Measurements from ENCODE around the gene TTC6. TPM values are rescaled to one million over a fixed set of nuclear protein-coding genes. Genes with fewer than 3 reads are reported as not detected.

TTC6 gene
- total RNA-seq, 2 experiments from 2014 or later, result not detected

DNA sequence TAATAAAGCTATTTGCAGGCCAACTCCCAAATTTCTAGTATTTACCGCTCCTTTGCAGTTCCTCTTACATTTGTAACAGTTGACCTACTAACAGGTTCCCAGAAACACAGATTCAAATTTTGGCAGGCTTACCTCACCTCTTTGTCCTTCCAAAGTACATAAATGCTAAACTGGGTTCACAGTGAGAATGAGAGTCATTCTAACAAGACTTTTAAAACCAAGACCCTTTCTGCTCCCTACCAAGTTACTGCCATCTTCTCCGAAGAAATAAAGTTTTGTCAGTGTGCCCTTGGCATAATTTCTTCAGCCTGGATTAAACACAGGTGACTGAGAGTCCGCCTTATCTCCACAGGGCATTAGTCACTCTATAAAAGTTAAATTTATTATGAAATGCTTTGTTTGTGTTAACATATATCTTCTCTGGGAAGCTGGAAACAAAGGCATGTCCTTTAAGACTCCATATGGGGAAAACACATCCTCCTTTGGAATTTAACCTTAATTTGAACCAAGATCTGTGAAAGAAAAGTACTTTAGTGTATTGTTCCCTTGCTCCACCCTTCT lies 28.5 kb upstream of the TTC6 start:
- CTCF ChIA-PET, result no interaction called here
- Mint-ChIP-seq H3K36me3 (ENCODE audit: low read depth) (no peaks in the 10 kb centered on the region), H3K9me3 (no peaks in the 10 kb centered on the region), H3K27me3 (ENCODE audit: low read depth) (peaks cover 6% of the 10 kb centered on the region), H3K4me1 (ENCODE audit: low read depth) (no peaks in the 10 kb centered on the region), H3K27ac (no peak overlapping the region), H3K4me3 (no peak overlapping the region)
- DNase-seq, result no peak
- intact Hi-C loops (cut with micrococcal nuclease), result no loop called here

DNA sequence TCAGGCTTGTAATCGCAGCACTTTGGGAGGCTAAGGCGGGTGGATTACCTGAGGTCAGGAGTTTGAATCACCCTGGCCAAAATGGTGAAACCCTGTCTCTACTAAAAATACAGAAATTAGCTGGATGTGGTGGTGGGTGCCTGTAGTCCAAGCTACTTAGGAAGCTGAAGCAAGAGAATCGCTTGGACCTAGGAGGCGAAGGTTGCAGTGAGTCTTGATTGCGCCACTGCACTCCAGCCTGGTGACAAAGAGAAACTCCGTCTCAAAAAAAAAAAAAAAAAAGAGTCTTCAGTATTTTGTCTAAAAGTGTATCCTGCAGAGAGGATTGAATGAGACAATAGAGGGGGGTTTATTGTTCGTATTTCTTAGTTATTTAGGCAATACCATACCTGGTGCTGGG lies 25.7 kb upstream of the TTC6 start:
- Mint-ChIP-seq H3K27me3 (ENCODE audit: low read depth) (peaks cover 8% of the 10 kb centered on the region), H3K27ac (no peak overlapping the region), H3K36me3 (ENCODE audit: low read depth) (no peaks in the 10 kb centered on the region), H3K4me1 (ENCODE audit: low read depth) (no peaks in the 10 kb centered on the region), H3K9me3 (no peaks in the 10 kb centered on the region), H3K4me3 (no peak overlapping the region)
- intact Hi-C loops (cut with micrococcal nuclease), result no loop called here
- CTCF ChIA-PET, result no interaction called here
- DNase-seq, result no peak

DNA sequence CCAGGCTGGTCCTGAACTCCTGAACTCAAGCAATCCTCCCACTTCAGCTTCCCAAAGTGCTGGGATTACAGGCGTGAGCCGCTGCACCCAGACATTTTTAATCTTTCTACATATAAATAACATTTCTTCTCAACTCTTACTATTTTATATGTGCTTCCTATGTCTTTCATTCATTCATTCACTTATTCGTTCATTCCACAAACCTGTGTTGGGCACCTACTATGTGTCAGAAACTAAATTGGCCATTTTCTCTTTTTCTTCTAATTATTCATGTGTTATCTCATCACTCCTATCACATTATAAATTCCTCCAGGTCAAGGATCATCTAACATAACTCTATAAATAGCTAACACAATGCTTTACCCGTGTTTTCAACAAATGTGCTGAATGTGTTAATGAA lies 24.0 kb upstream of the TTC6 start:
- Mint-ChIP-seq H3K9me3 (no peaks in the 10 kb centered on the region), H3K27me3 (ENCODE audit: low read depth) (peaks cover 9% of the 10 kb centered on the region), H3K4me1 (ENCODE audit: low read depth) (no peaks in the 10 kb centered on the region), H3K4me3 (no peak overlapping the region), H3K27ac (peak overlapping the region; percentile 37), H3K36me3 (ENCODE audit: low read depth) (no peaks in the 10 kb centered on the region)
- CTCF ChIA-PET, result no interaction called here
- intact Hi-C loops (cut with micrococcal nuclease), result no loop called here
- DNase-seq, result no peak

DNA sequence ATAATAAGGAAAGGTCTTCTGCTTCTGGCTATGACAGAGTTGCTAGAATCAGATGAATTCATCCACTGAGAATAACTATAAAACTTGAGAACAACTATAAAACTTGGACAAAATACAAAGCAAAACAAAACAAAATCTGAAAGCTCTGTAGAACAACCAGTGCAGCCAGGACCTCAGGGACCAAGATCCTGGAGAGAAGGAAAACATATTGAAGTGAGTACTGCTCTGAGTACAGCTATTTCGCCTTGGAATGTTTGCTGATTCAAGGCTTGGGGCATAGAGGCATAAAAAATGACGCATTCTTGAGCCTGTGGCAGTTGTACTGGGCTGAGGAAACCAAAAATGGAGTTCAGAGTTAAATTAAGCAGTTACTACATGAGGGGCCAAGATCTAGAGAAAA lies 22.1 kb upstream of the TTC6 start:
- CTCF ChIA-PET, result no interaction called here
- no peaks in the 10 kb centered on the region for H3K4me1 Mint-ChIP-seq (ENCODE audit: low read depth)
- intact Hi-C loops (cut with micrococcal nuclease), result no loop called here
- no peaks in the 10 kb centered on the region for H3K9me3 Mint-ChIP-seq
- peaks cover 10% of the 10 kb centered on the region for H3K27me3 Mint-ChIP-seq (ENCODE audit: low read depth)
- no peaks in the 10 kb centered on the region for H3K36me3 Mint-ChIP-seq (ENCODE audit: low read depth)
- no peak for DNase-seq
- H3K27ac Mint-ChIP-seq, result no peak overlapping the region
- H3K4me3 Mint-ChIP-seq, result no peak overlapping the region

DNA sequence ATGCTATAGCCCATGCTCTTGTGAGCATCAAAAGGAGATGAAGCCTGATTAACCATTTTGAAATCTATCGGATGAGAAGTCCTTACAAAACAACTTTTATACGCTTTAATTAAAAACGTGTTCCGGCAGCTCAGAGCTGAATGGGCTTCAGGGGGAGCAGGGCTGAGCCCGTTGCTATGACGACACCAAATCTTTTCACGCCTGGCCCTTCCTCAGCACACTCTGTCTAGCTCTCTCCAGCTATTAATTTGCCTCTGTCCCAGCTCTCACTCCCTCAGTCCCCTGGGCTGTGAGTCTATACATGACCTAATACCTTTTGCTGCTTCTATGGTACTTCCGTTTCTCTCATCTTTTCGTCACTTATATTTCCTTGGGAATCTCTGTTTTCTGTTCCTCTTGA lies 16.2 kb upstream of the TTC6 start:
- Mint-ChIP-seq H3K4me3 (no peak overlapping the region), H3K27ac (no peak overlapping the region), H3K27me3 (ENCODE audit: low read depth) (peaks cover 25% of the 10 kb centered on the region), H3K4me1 (ENCODE audit: low read depth) (no peaks in the 10 kb centered on the region), H3K36me3 (ENCODE audit: low read depth) (no peaks in the 10 kb centered on the region), H3K9me3 (no peaks in the 10 kb centered on the region)
- DNase-seq, result no peak
- CTCF ChIA-PET, result no interaction called here
- intact Hi-C loops (cut with micrococcal nuclease), result no loop called here

DNA sequence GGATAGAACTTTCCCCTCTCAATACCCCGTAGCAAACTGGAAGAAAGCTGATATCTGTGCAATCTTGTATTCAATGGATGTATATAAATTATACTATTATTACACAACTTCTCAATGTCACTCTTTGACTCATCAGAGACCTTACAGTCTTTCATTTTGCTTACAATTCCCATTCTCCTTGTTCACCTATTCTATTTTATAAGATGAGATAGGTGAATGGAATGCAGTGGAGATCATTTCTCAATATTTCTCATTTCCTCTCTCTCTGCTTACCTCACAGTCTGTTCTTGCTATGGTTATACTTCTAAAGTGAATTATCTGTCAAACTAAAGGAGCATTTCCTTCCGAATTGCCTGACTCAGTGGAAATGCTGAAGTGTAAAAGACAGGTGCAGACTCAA lies 15.3 kb upstream of the TTC6 start:
- no peaks in the 10 kb centered on the region for H3K9me3 Mint-ChIP-seq
- peaks cover 29% of the 10 kb centered on the region for H3K27me3 Mint-ChIP-seq (ENCODE audit: low read depth)
- H3K4me3 Mint-ChIP-seq, result no peak overlapping the region
- no peak for DNase-seq
- H3K4me1 Mint-ChIP-seq (ENCODE audit: low read depth), result no peaks in the 10 kb centered on the region
- CTCF ChIA-PET, result no interaction called here
- H3K27ac Mint-ChIP-seq, result no peak overlapping the region
- no peaks in the 10 kb centered on the region for H3K36me3 Mint-ChIP-seq (ENCODE audit: low read depth)
- intact Hi-C loops (cut with micrococcal nuclease), result no loop called here

DNA sequence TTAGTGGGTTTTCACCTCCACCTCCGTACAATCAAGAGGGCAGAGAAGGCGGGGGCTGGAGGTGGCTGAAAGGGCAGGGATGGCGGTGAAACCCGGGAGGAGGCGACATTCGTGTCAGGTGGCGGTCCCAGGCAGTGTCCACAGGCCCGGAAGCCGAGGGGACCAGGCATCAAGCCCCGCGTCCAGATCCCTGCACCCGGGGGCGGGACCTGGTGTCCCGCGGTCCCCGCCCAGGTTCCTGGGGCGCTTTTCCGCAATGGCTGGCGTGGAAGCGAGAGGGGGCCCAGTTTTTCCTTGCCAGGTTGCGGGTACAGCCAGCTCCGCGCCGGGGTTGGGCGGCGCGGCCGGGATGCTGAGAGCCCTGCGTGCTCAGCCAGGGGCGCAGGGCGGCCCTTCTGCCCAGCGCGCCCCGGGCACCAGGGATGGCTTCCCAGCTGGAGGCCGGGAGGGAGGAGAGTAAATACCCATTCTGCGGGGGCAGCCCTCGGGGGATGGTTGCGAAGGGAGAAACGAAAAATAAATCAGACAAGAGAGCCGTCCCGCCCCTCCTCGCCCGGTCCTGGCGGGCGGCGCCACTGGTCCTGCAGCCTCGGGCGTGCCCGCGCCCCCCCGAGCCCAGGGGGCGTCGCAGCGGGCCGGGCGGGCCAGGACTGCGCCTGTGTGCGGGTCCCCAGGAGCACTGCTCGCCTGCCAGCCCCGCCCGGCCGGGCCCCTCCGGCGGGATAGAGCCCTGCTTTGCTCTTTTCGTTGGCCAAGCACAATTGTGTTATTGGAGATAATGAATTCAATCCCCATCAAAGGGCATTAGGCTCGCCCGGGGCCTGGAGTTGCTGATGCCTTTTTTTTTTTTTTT lies 11.8 kb upstream of the TTC6 start:
- intact Hi-C loops (cut with micrococcal nuclease), result no loop called here

DNA sequence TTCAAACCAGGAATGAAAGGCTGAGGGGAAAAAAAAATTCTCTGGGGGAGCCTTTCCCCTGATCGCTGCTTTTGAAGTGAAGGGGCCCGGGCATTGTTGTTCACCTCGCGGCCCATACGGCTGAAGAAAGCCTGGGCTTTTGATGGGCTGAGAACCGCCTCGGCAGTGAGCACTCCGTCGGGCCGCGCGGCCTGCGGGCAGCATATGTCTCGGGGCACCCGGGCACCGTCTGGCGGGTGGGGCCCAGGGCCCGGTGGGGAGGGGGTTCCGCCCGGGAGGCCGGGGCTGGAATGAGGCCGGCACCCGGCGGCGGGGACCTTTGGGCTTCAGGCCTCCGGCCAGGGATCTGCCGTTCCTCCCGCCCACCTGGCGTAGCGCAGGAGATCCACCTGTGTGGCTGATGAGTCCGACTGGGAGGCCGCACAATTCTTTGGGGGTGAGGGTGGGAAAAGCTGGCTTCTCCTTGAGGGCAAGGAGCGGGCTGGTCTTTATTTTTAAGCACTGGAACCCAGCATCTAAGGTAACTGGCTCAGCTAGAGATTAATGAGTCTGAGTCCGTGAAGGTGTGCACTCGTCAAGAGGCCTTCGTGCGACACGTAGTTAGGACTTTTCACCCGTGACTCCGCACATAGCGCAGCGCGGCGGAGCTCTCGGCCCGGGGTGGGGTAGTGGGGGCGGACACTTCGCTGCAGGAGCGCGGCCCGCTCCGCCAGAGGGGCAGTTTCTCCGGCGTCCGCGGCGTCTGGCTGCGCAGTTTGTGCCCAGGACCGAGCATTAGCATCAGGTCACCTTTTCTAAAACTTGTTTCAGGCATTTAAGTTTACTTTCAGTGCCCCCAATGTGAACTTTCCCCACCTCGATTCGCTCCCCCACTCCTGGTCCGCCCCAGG lies 11.0 kb upstream of the TTC6 start:
- no peaks in the 10 kb centered on the region for H3K4me1 Mint-ChIP-seq (ENCODE audit: low read depth)
- DNase-seq, result no peak
- CTCF ChIA-PET, result no interaction called here
- peaks cover 3% of the 10 kb centered on the region for H3K36me3 Mint-ChIP-seq (ENCODE audit: low read depth)
- peaks cover 62% of the 10 kb centered on the region for H3K27me3 Mint-ChIP-seq (ENCODE audit: low read depth)
- H3K9me3 Mint-ChIP-seq, result no peaks in the 10 kb centered on the region
- intact Hi-C loops (cut with micrococcal nuclease), result loop anchor here (5.0 kb wide), 1 partner anchor 623 kb away; the partner anchor contains the start of gene SSTR1
- H3K4me3 Mint-ChIP-seq, result no peak overlapping the region
- H3K27ac Mint-ChIP-seq, result no peak overlapping the region

More for the DNA sequence above, 11.8 kb upstream of the TTC6 start:
- H3K27me3 Mint-ChIP-seq (ENCODE audit: low read depth), result peaks cover 55% of the 10 kb centered on the region
- H3K36me3 Mint-ChIP-seq (ENCODE audit: low read depth), result peaks cover 2% of the 10 kb centered on the region
- H3K4me3 Mint-ChIP-seq, result no peak overlapping the region
- no peaks in the 10 kb centered on the region for H3K4me1 Mint-ChIP-seq (ENCODE audit: low read depth)
- no peak overlapping the region for H3K27ac Mint-ChIP-seq
- DNase-seq, result no peak
- CTCF ChIA-PET, result no interaction called here
- H3K9me3 Mint-ChIP-seq, result no peaks in the 10 kb centered on the region

DNA sequence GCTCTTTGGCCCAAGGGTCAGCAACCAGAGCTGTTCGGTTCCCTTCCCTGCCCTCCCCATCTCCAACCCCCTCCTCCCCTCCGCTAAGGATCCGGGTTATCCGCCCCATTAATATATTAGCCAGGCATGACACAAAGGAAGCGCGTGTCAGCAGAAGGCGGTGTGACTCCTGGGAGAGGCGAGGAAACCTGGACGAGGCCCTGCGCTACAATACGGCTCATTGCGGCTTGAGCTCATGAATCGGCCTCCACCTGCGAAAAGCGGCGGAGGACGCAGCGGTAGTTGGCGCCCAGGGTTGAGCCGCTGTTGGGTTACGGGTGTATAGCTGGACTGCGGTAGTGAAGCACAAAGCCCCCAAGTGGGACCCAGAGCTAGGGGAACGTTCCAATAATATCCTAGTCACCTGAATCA lies 10.3 kb upstream of the TTC6 start:
- Mint-ChIP-seq H3K9me3 (no peaks in the 10 kb centered on the region), H3K4me1 (ENCODE audit: low read depth) (no peaks in the 10 kb centered on the region), H3K27me3 (ENCODE audit: low read depth) (peaks cover 58% of the 10 kb centered on the region), H3K36me3 (ENCODE audit: low read depth) (peaks cover 3% of the 10 kb centered on the region), H3K4me3 (no peak overlapping the region), H3K27ac (no peak overlapping the region)
- intact Hi-C loops (cut with micrococcal nuclease), result loop anchor here (5.0 kb wide), 1 partner anchor 622 kb away; the partner anchor contains the start of gene SSTR1
- no peak for DNase-seq
- CTCF ChIA-PET, result no interaction called here

DNA sequence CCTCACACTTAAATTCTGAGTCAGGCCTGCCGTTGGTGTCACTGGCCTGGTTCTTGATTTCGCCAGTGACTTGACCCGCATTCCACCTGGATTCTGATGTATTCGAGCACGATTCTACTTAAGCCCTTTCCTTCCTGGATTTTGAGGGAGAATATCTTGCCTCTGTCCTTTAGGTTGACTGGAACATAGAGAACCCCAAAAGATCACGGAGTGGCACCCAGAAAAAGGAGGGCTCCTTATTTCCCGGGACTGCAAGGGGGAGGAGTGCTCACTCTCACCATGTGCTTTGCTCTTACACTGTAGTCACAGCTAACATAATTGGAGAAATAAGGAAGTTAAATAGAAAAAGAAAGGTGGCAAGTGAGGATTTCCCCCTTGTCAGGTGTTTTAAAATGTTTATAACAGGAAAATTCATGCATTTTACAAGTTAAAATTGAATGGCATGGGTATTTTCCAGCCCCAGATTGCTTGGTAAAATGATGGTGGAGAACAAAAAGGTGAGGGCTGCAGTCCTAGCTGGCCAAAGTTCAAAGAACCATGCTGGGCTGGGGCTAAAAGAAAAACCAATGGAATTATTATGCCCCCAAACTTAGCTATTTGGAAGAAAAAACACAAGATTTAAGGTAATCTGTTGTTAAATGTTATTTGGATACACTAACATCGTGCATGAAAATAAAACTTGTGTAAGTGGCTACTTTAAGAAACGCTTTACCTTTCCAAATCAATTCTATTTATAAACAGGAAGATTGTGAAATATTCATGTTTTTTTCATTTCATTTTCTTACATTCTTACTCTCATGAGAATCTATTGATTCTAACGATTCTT lies 9.2 kb upstream of the TTC6 start:
- Mint-ChIP-seq H3K4me1 (ENCODE audit: low read depth) (no peaks in the 10 kb centered on the region), H3K36me3 (ENCODE audit: low read depth) (peaks cover 6% of the 10 kb centered on the region), H3K27me3 (ENCODE audit: low read depth) (peaks cover 66% of the 10 kb centered on the region), H3K27ac (no peak overlapping the region), H3K4me3 (no peak overlapping the region), H3K9me3 (no peaks in the 10 kb centered on the region)
- CTCF ChIA-PET, result interaction anchor here (1.1 kb wide), 1 partner anchor 16 kb away, joined by 4 read pairs; no protein-coding TSS in a partner anchor
- DNase-seq, result no peak
- intact Hi-C loops (cut with micrococcal nuclease), result loop anchor here (5.0 kb wide), 1 partner anchor 621 kb away; the partner anchor contains the start of gene SSTR1

DNA sequence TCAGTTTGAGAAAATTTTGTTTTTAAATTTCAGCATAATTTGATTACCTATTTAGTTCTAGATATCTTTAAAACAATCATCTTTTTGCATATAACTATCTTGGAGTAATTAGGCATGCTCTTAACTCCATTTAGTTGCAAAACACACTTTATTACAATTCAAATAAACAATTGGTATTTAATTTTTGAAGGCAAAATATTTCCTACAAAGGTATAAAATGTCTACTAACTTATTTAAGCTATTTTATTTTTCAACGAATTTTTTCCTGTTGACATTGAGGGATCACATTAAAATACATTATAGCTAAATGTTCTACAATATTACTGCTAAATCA lies 8.7 kb upstream of the TTC6 start:
- H3K27ac Mint-ChIP-seq, result no peak overlapping the region
- H3K27me3 Mint-ChIP-seq (ENCODE audit: low read depth), result peaks cover 66% of the 10 kb centered on the region
- H3K4me1 Mint-ChIP-seq (ENCODE audit: low read depth), result no peaks in the 10 kb centered on the region
- H3K9me3 Mint-ChIP-seq, result no peaks in the 10 kb centered on the region
- peaks cover 8% of the 10 kb centered on the region for H3K36me3 Mint-ChIP-seq (ENCODE audit: low read depth)
- intact Hi-C loops (cut with micrococcal nuclease), result loop anchor here (5.0 kb wide), 1 partner anchor 621 kb away; the partner anchor contains the start of gene SSTR1
- H3K4me3 Mint-ChIP-seq, result no peak overlapping the region
- no peak for DNase-seq
- CTCF ChIA-PET, result interaction anchor here (1.1 kb wide), 1 partner anchor 15 kb away, joined by 4 read pairs; no protein-coding TSS in a partner anchor

Data from activated naive CD4-positive, alpha-beta T cell treated with anti-CD3 and anti-CD28 coated beads for 36 hours (primary cell).